GM23338 (cell line): ENCODE results near the gene TMEM245. TPM values are rescaled to one million over a fixed set of nuclear protein-coding genes. Genes with fewer than 3 reads are reported as not detected.

Source experiments
- ATAC-seq: fragments of 200-7000 bp; cut with Tn5 transposase; 3 replicates; pipeline ENCODE4 v1.9.1; 2020
- DNase-seq: peaks from one replicate; pipeline ENCODE4 v3.0.0-alpha.2; 2015; ENCODE audit warnings: low spot score
- H2AFZ ChIP-seq: fragments of 200-600 bp; sonication (generic); 2 replicates; pipeline ENCODE4 v1.8.0; 2016; ENCODE audit warnings: antibody characterized with exemption, mild to moderate bottlenecking, moderate library complexity
- H3F3A ChIP-seq: fragments of 200-600 bp; sonication (generic); replicated peaks from 2 replicates; pipeline ENCODE4 v1.8.0; 2017; ENCODE audit warnings: antibody characterized with exemption, mixed run types, low read depth
- H3K27ac ChIP-seq: fragments of 200-600 bp; sonication (generic); 2 replicates; pipeline ENCODE4 v1.6.1; 2016; ENCODE audit warnings: low read depth
- H3K27me3 ChIP-seq: fragments of 200-600 bp; sonication (generic); 2 replicates; pipeline ENCODE4 v1.8.0; 2016; ENCODE audit warnings: mild to moderate bottlenecking, mixed run types, moderate library complexity; ENCODE audit not compliant: insufficient read depth
- H3K36me3 ChIP-seq: fragments of 200-600 bp; sonication (generic); 2 replicates; pipeline ENCODE4 v1.8.0; 2016; ENCODE audit warnings: mild to moderate bottlenecking; ENCODE audit not compliant: insufficient read depth
- H3K4me1 ChIP-seq: fragments of 200-600 bp; sonication (generic); 2 replicates; pipeline ENCODE4 v1.8.0; 2016; ENCODE audit warnings: mild to moderate bottlenecking, moderate library complexity; ENCODE audit not compliant: insufficient read depth
- H3K4me2 ChIP-seq: fragments of 200-600 bp; sonication (generic); 2 replicates; pipeline ENCODE4 v1.7.1; 2017; ENCODE audit warnings: mixed run types
- H3K4me3 ChIP-seq: fragments of 200-600 bp; sonication (generic); 2 replicates; pipeline ENCODE4 v1.6.1; 2016; ENCODE audit warnings: mixed run types
- H3K79me2 ChIP-seq: fragments of 200-600 bp; sonication (generic); replicated peaks from 2 replicates; pipeline ENCODE4 v1.8.0; 2017; ENCODE audit warnings: mild to moderate bottlenecking; ENCODE audit not compliant: insufficient read depth
- H3K9me2 ChIP-seq: fragments of 200-600 bp; sonication (generic); 2 replicates; pipeline ENCODE4 v1.8.0; 2017; ENCODE audit not compliant: insufficient read depth
- H4K20me1 ChIP-seq: fragments of 200-600 bp; sonication (generic); replicated peaks from 2 replicates; pipeline ENCODE4 v1.8.0; 2017; ENCODE audit warnings: mild to moderate bottlenecking; ENCODE audit not compliant: insufficient read depth
- H3K27ac Mint-ChIP-seq: 2 replicates; pipeline ENCODE4 v1.8.0; 2020; ENCODE audit warnings: inconsistent platforms, mild to moderate bottlenecking, moderate library complexity, mixed read lengths
- H3K27me3 Mint-ChIP-seq: 3 replicates; pipeline ENCODE4 v1.8.0; 2022; ENCODE audit warnings: low read depth, mild to moderate bottlenecking, moderate library complexity, mixed read lengths, inconsistent platforms; ENCODE audit not compliant: insufficient read depth, poor library complexity
- H3K36me3 Mint-ChIP-seq: 3 replicates; pipeline ENCODE4 v1.8.0; 2021; ENCODE audit warnings: low read depth, mild to moderate bottlenecking, inconsistent platforms, moderate library complexity, mixed read lengths
- H3K4me1 Mint-ChIP-seq: 3 replicates; pipeline ENCODE4 v1.8.0; 2020; ENCODE audit warnings: mild to moderate bottlenecking, inconsistent platforms, mixed read lengths
- H3K4me3 Mint-ChIP-seq: 3 replicates; pipeline ENCODE4 v1.8.0; 2021; ENCODE audit warnings: moderate library complexity, mild to moderate bottlenecking, inconsistent platforms, mixed read lengths
- H3K9me3 Mint-ChIP-seq: 3 replicates; pipeline ENCODE4 v1.8.0; 2020; ENCODE audit warnings: moderate library complexity, mild to moderate bottlenecking, inconsistent platforms, mixed read lengths
- CREB1 ChIP-seq: fragments of 250-450 bp; sonication (Bioruptor Pico); IDR thresholded peaks from 2 replicates; pipeline ENCODE4 v1.5.0; 2020; ENCODE audit warnings: low read depth, mild to moderate bottlenecking, moderate library complexity
- ETS1 ChIP-seq: IDR thresholded peaks from 2 replicates; pipeline ENCODE4 v1.6.1; 2016; ENCODE audit warnings: antibody characterized with exemption
- JUNB ChIP-seq: IDR thresholded peaks from one replicate; pipeline ENCODE4 v1.6.1; 2016; ENCODE audit warnings: antibody characterized with exemption; ENCODE audit not compliant: unreplicated experiment
- NANOG ChIP-seq: IDR thresholded peaks from 2 replicates; pipeline ENCODE4 v1.6.1; 2016; ENCODE audit warnings: antibody characterized with exemption, borderline replicate concordance
- POLR2AphosphoS5 ChIP-seq: IDR thresholded peaks from 2 replicates; pipeline ENCODE4 v1.6.1; 2016; ENCODE audit warnings: antibody characterized with exemption, low read depth
- REST ChIP-seq: IDR thresholded peaks from one replicate; pipeline ENCODE4 v1.6.1; 2018; ENCODE audit warnings: antibody characterized with exemption; ENCODE audit not compliant: unreplicated experiment
- STAT1 ChIP-seq: IDR thresholded peaks from one replicate; pipeline ENCODE4 v1.6.1; 2016; ENCODE audit warnings: antibody characterized with exemption; ENCODE audit not compliant: unreplicated experiment
- ZNF114 ChIP-seq: fragments of 250-450 bp; sonication (Bioruptor Pico); IDR thresholded peaks from 2 replicates; pipeline ENCODE4 v1.5.0; 2020; ENCODE audit warnings: mild to moderate bottlenecking, moderate library complexity
- ZNF462 ChIP-seq: fragments of 250-450 bp; sonication (Bioruptor Pico); IDR thresholded peaks from 2 replicates; pipeline ENCODE4 v1.5.0; 2020; ENCODE audit warnings: mild to moderate bottlenecking, moderate library complexity
- polyA plus RNA-seq: library from polyadenylated mRNA; unstranded; fragments of >200 nt; fragmentation: Nextera tagmentation; extraction: Ambion mirVana; gene quantifications from 2 replicates; pipeline ENCODE4 v1.2.1, GENCODE V29; 2016
- total RNA-seq: library from RNA; depleted of rRNA; stranded (reverse); fragments of >200 nt; shearing (Covaris generic); gene quantifications from 2 replicates; pipeline ENCODE4 v1.2.3, GENCODE V29; 2014
- TF ChIP-seq, protein P1 (sequence below), 2 experiments: fragments of 200-600 bp in 1 of 2; sonication (generic) in 1 of 2; conservative IDR thresholded peaks; 2 replicates each; pipeline versions ENCODE4 v1.5.1 to v1.6.1; 2016 to 2017; ENCODE audit warnings: antibody characterized with exemption in 2 of 2, low read depth in 2 of 2, mild to moderate bottlenecking in 2 of 2, moderate library complexity in 1 of 2

TMEM245 gene
- total and polyA plus RNA-seq, 2 experiments from 2014 or later = 17.3 to 64.1 TPM

- no peak for TF ChIP-seq ZNF462 (CRISPR knock-in tag)
- TF ChIP-seq CREB1 (CRISPR knock-in tag) = no peak
- no peak for TF ChIP-seq POLR2AphosphoS5
- TF ChIP-seq, protein P1, sequence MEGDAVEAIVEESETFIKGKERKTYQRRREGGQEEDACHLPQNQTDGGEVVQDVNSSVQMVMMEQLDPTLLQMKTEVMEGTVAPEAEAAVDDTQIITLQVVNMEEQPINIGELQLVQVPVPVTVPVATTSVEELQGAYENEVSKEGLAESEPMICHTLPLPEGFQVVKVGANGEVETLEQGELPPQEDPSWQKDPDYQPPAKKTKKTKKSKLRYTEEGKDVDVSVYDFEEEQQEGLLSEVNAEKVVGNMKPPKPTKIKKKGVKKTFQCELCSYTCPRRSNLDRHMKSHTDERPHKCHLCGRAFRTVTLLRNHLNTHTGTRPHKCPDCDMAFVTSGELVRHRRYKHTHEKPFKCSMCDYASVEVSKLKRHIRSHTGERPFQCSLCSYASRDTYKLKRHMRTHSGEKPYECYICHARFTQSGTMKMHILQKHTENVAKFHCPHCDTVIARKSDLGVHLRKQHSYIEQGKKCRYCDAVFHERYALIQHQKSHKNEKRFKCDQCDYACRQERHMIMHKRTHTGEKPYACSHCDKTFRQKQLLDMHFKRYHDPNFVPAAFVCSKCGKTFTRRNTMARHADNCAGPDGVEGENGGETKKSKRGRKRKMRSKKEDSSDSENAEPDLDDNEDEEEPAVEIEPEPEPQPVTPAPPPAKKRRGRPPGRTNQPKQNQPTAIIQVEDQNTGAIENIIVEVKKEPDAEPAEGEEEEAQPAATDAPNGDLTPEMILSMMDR (conservative IDR thresholded peaks at IDR 0.05; ENCODE audit: low read depth in 2 of 2) = no peak
- no peak for TF ChIP-seq NANOG
- TF ChIP-seq STAT1 = no peak
These were observed 36.6 kb downstream of the TMEM245 start (continued) for GRCh38 chr9:109083141-109083540.

GRCh38 chr9:109082091-109082620 is 37.6 kb downstream of the TMEM245 start:
- DNase-seq (no peak), ATAC-seq (no peak)
- Histone ChIP-seq H3F3A (no peaks in the 10 kb centered on the region; the same call in 1 of the 2 replicates), H3K27me3 (no peaks in the 10 kb centered on the region), H3K4me2 (no peak overlapping the region), H3K36me3 (peaks cover 26% of the 10 kb centered on the region), H3K9me2 (no peaks in the 10 kb centered on the region), H2AFZ (no peak overlapping the region), H4K20me1 (peaks cover 10% of the 10 kb centered on the region), H3K4me3 (no peak overlapping the region), H3K4me1 (no peaks in the 10 kb centered on the region), H3K27ac (no peak overlapping the region), H3K79me2 (peaks cover 18% of the 10 kb centered on the region; the same call in 1 of the 2 replicates)
- no peak overlapping the region for H3K4me3 Mint-ChIP-seq
- H3K27ac Mint-ChIP-seq = no peak overlapping the region
- no peak for TF ChIP-seq REST
- no peak for TF ChIP-seq ZNF114 (CRISPR knock-in tag)
- no peak for TF ChIP-seq POLR2AphosphoS5
- no peak for TF ChIP-seq JUNB
- no peak for TF ChIP-seq NANOG
- no peak for TF ChIP-seq STAT1
- TF ChIP-seq CREB1 (CRISPR knock-in tag) = no peak
- no peak for TF ChIP-seq ETS1
- peaks cover 31% of the 10 kb centered on the region for H3K36me3 Mint-ChIP-seq
- H3K27me3 Mint-ChIP-seq = no peaks in the 10 kb centered on the region
- no peaks in the 10 kb centered on the region for H3K4me1 Mint-ChIP-seq
- H3K9me3 Mint-ChIP-seq = no peaks in the 10 kb centered on the region
